ENCODE data around the gene SMYD3.

Gene SMYD3

GRCh38 chr1:246265481-246265880 is 241.6 kb downstream of the SMYD3 start:
- DNase-seq: no peak

- DNase-seq: no peak
These were observed 244.8 kb downstream of the SMYD3 start for GRCh38 chr1:246262281-246262680.

GRCh38 chr1:246261639-246262038 is 245.4 kb downstream of the SMYD3 start:
- DNase-seq: no peak

GRCh38 chr1:246258250-246258649 is 248.8 kb downstream of the SMYD3 start:
- DNase-seq: no peak

GRCh38 chr1:246255773-246256172 is 251.3 kb downstream of the SMYD3 start:
- no peak for DNase-seq

GRCh38 chr1:246254854-246255253 is 252.2 kb downstream of the SMYD3 start:
- DNase-seq: no peak

GRCh38 chr1:246246430-246246829 is 260.6 kb downstream of the SMYD3 start:
- no peak for DNase-seq

GRCh38 chr1:246245541-246245940 is 261.5 kb downstream of the SMYD3 start:
- DNase-seq: no peak

- no peak for DNase-seq
These were observed 275.0 kb downstream of the SMYD3 start for GRCh38 chr1:246232126-246232525.

- DNase-seq: no peak
These were observed 281.0 kb downstream of the SMYD3 start for GRCh38 chr1:246226041-246226440.

GRCh38 chr1:246221485-246222255 is 285.4 kb downstream of the SMYD3 start:
- DNase-seq: no peak

- no peak for DNase-seq
These were observed 286.5 kb downstream of the SMYD3 start for GRCh38 chr1:246220495-246221065.

- no peak for DNase-seq
These were observed 287.5 kb downstream of the SMYD3 start for GRCh38 chr1:246219508-246220030.

GRCh38 chr1:246218686-246219085 is 288.4 kb downstream of the SMYD3 start:
- no peak for DNase-seq

- no peak for DNase-seq
These were observed 290.2 kb downstream of the SMYD3 start for GRCh38 chr1:246216906-246217305.

GRCh38 chr1:246215510-246215903 is 291.6 kb downstream of the SMYD3 start:
- no peak for DNase-seq

GRCh38 chr1:246214708-246215509 is 292.2 kb downstream of the SMYD3 start:
- DNase-seq: no peak

- DNase-seq: no peak
These were observed 293.1 kb downstream of the SMYD3 start for GRCh38 chr1:246213947-246214346.

- DNase-seq: no peak
These were observed 293.6 kb downstream of the SMYD3 start for GRCh38 chr1:246213502-246213901.

GRCh38 chr1:246213036-246213435 is 294.0 kb downstream of the SMYD3 start:
- no peak for DNase-seq

- DNase-seq: no peak
These were observed 295.1 kb downstream of the SMYD3 start for GRCh38 chr1:246212013-246212412.

GRCh38 chr1:246210756-246211155 is 296.3 kb downstream of the SMYD3 start:
- DNase-seq: no peak

- no peak for DNase-seq
These were observed 299.0 kb downstream of the SMYD3 start for GRCh38 chr1:246208105-246208504.

GRCh38 chr1:246203180-246203579 is 303.9 kb downstream of the SMYD3 start:
- no peak for DNase-seq

Data from activated gamma-delta T cell treated with Interleukin-2 at 50 U/mL for 16 hours (primary cell).